GM12873 (cell line): ENCODE results near the gene ATG10.

Source experiments
- CTCF ChIP-seq: IDR thresholded peaks from 2 replicates; pipeline ENCODE4 v1.5.1; 2012; ENCODE audit warnings: low read depth, mild to moderate bottlenecking, moderate library complexity, low read length, control low read depth; ENCODE audit not compliant: insufficient read depth; ENCODE audit errors: missing control alignments

ATG10 gene

GRCh38 chr5:81994679-81995078 is 22.9 kb downstream of the ATG10 start:
- TF ChIP-seq CTCF = no peak

GRCh38 chr5:81995407-81995806 is 23.6 kb downstream of the ATG10 start:
- TF ChIP-seq CTCF = no peak

GRCh38 chr5:82004511-82004910 is 32.7 kb downstream of the ATG10 start:
- TF ChIP-seq CTCF = no peak

GRCh38 chr5:82010696-82011095 is 38.9 kb downstream of the ATG10 start:
- TF ChIP-seq CTCF = no peak

GRCh38 chr5:82011761-82012160 is 39.9 kb downstream of the ATG10 start:
- TF ChIP-seq CTCF = no peak

GRCh38 chr5:82018462-82018861 is 46.6 kb downstream of the ATG10 start:
- no peak for TF ChIP-seq CTCF

GRCh38 chr5:82019342-82020138 is 47.7 kb downstream of the ATG10 start:
- no peak for TF ChIP-seq CTCF
